SK-N-SH (cell line): ENCODE data around the gene ADD3. TPM values are rescaled to one million over a fixed set of nuclear protein-coding genes. Genes with fewer than 3 reads are reported as not detected.
A peak's percentile ranks its signal among the peaks of the same experiment; 100 is the strongest.

Source experiments
- CTCF ChIA-PET: fragments of 300-600, 350-600 bp; formaldehyde crosslinking; extraction: SDS; loops from one replicate; lab custom pipeline; 2021; lab: Yijun Ruan, JAX
- POLR2A ChIA-PET: fragments of 350-600 bp; sonication (Branson Sonifier 250); formaldehyde crosslinking; extraction: SDS; loops from one replicate; lab custom pipeline; 2020; ENCODE audit warnings: antibody characterized with exemption, inconsistent platforms; lab: Yijun Ruan, JAX
- DNase-seq: peaks from one replicate; pipeline ENCODE4 v3.0.0; 2012
- H2AFZ ChIP-seq: fragments of 200-600 bp; sonication (generic); 2 replicates; pipeline ENCODE4 v1.8.1; 2016; ENCODE audit warnings: antibody characterized with exemption, mild to moderate bottlenecking, low read depth
- H3F3A ChIP-seq: fragments of 200-600 bp; sonication (generic); replicated peaks from 2 replicates; pipeline ENCODE3; 2016; ENCODE audit warnings: antibody characterized with exemption, mild to moderate bottlenecking; ENCODE audit not compliant: insufficient read depth
- H3K27ac ChIP-seq, 2 experiments: fragments of 200-500 bp in 1 of 2; fragments of 200-600 bp in 1 of 2; sonication (Bioruptor generic) in 1 of 2; sonication (generic), shearing (Covaris generic) in 1 of 2; 2 replicates each; pipeline versions ENCODE4 v1.5.1 to v1.6.1; 2014 to 2016; ENCODE audit warnings: low read depth in 2 of 2, inconsistent platforms in 1 of 2, low read length in 1 of 2, mild to moderate bottlenecking in 1 of 2, mixed read lengths in 1 of 2
- H3K27me3 ChIP-seq: fragments of 200-600 bp; sonication (generic), shearing (Covaris generic); 2 replicates; pipeline ENCODE4 v1.6.1; 2016; ENCODE audit warnings: mixed run types; ENCODE audit not compliant: insufficient read depth
- H3K36me3 ChIP-seq, 2 experiments: fragments of 200-500 bp in 1 of 2; fragments of 200-600 bp in 1 of 2; sonication (Bioruptor generic) in 1 of 2; sonication (generic) in 1 of 2; replicated peaks in 1 of 2; 2 replicates each; pipeline versions ENCODE3 to v1.5.1; 2014 to 2016; ENCODE audit warnings: low read length in 1 of 2, mild to moderate bottlenecking in 1 of 2; ENCODE audit not compliant: insufficient read depth in 2 of 2, control insufficient read depth in 1 of 2
- H3K4me1 ChIP-seq, 2 experiments: fragments of 200-500 bp in 1 of 2; fragments of 200-600 bp in 1 of 2; sonication (Bioruptor generic) in 1 of 2; sonication (generic), shearing (Covaris generic) in 1 of 2; 2 replicates each; pipeline versions ENCODE4 v1.5.1 to v1.6.1; 2014 to 2016; ENCODE audit warnings: low read depth in 1 of 2, low read length in 1 of 2, mixed run types in 1 of 2; ENCODE audit not compliant: insufficient read depth in 2 of 2, control insufficient read depth in 1 of 2
- H3K4me2 ChIP-seq: fragments of 200-600 bp; sonication (generic), shearing (Covaris generic); 2 replicates; pipeline ENCODE4 v1.6.1; 2017; ENCODE audit warnings: mixed run types
- H3K4me3 ChIP-seq, 2 experiments: fragments of 200-500 bp in 1 of 2; fragments of 200-600 bp in 1 of 2; sonication (Bioruptor generic) in 1 of 2; sonication (generic), shearing (Covaris generic) in 1 of 2; 2 replicates each; pipeline versions ENCODE4 v1.5.1 to v1.8.1; 2014 to 2016; ENCODE audit warnings: low read depth in 2 of 2, inconsistent platforms in 1 of 2, low read length in 1 of 2, mild to moderate bottlenecking in 1 of 2, mixed read lengths in 1 of 2, moderate library complexity in 1 of 2
- H3K79me2 ChIP-seq: fragments of 200-600 bp; sonication (generic); 2 replicates; pipeline ENCODE4 v1.8.1; 2017; ENCODE audit warnings: mild to moderate bottlenecking; ENCODE audit not compliant: insufficient read depth
- H3K9ac ChIP-seq: fragments of 200-600 bp; sonication (generic); 2 replicates; pipeline ENCODE4 v1.6.1; 2017; ENCODE audit warnings: mixed run types
- H3K9me2 ChIP-seq: fragments of 200-600 bp; sonication (generic); 2 replicates; pipeline ENCODE4 v1.6.1; 2017; ENCODE audit warnings: mixed run types
- H3K9me3 ChIP-seq: fragments of 200-600 bp; sonication (generic); 2 replicates; pipeline ENCODE4 v1.6.1; 2017; ENCODE audit warnings: mixed run types, mild to moderate bottlenecking, moderate library complexity
- H4K20me1 ChIP-seq: fragments of 200-600 bp; sonication (generic); 2 replicates; pipeline ENCODE4 v1.6.1; 2017; ENCODE audit warnings: mild to moderate bottlenecking, mixed run types; ENCODE audit not compliant: insufficient read depth
- CTCF ChIP-seq: fragments of 200-600 bp; sonication (generic); IDR thresholded peaks from 2 replicates; pipeline ENCODE4 v1.6.1; 2017; ENCODE audit warnings: antibody characterized with exemption, mild to moderate bottlenecking, moderate library complexity
- FOXM1 ChIP-seq: IDR thresholded peaks from 2 replicates; pipeline ENCODE4 v1.4.0; 2012; ENCODE audit warnings: low read depth, mild to moderate bottlenecking
- GATA2 ChIP-seq: sonication (generic); formaldehyde crosslinking; IDR thresholded peaks from 2 replicates; pipeline ENCODE4 v1.5.0; 2020; ENCODE audit warnings: mild to moderate bottlenecking, missing genetic modification reagents
- JUND ChIP-seq: IDR thresholded peaks from 2 replicates; pipeline ENCODE4 v1.4.0; 2012
- MEF2A ChIP-seq: IDR thresholded peaks from 2 replicates; pipeline ENCODE4 v1.4.0; 2012; ENCODE audit warnings: low read depth, borderline replicate concordance
- RAD21 ChIP-seq: IDR thresholded peaks from 2 replicates; pipeline ENCODE4 v1.6.1; 2012; ENCODE audit warnings: mild to moderate bottlenecking, low read length
- REST ChIP-seq: IDR thresholded peaks from 2 replicates; pipeline ENCODE4 v1.6.1; 2012; ENCODE audit warnings: mild to moderate bottlenecking, low read depth, low read length, moderate library complexity
- SMC3 ChIP-seq: IDR thresholded peaks from 2 replicates; pipeline ENCODE4 v1.6.1; 2012; ENCODE audit warnings: low read depth, low read length, improper control_type of control experiment
- TAF1 ChIP-seq: IDR thresholded peaks from 2 replicates; pipeline ENCODE4 v1.6.1; 2012; ENCODE audit warnings: low read depth, mild to moderate bottlenecking, low read length, moderate library complexity, borderline replicate concordance
- ZBTB33 ChIP-seq: IDR thresholded peaks from 2 replicates; pipeline ENCODE4 v1.4.0; 2012; ENCODE audit warnings: low read depth, borderline replicate concordance
- WGBS: methylation state at CpG from one replicate; pipeline ENCODE4 v1.1.6; 2017; ENCODE audit warnings: low lambda C conversion rate; 5-methylcytosine and 5-hydroxymethylcytosine counted together
- polyA plus RNA-seq, 3 experiments: library from polyadenylated mRNA; depleted of rRNA; stranded (reverse); fragments of >200 nt; gene quantifications; 2 replicates each; pipeline ENCODE4 v1.2.3, GENCODE V29; 2012

ADD3 gene
- polyA plus RNA-seq, 1 of the 3 experiments (the other 2 are of a cell fraction): 27.6 TPM

- ChIA-PET POLR2A (no interaction called here), CTCF (interaction anchor here (0.7 to 2.2 kb wide), 10 partner anchors 8 to 105 kb away, joined by 3 to 9 read pairs (median 4); no protein-coding TSS in a partner anchor)
- H3K27ac ChIP-seq: peak overlapping the region in 1 of 2 experiments; percentile 22; a peak in 1 of 4 replicates
- no peaks in the 10 kb centered on the region for H3K79me2 ChIP-seq
- no peak overlapping the region; a peak in 1 of 4 replicates for H3K4me3 ChIP-seq
- TF ChIP-seq JUND (no peak), ZBTB33 (no peak), TAF1 (no peak), CTCF (peak; percentile 83), FOXM1 (no peak), MEF2A (no peak), SMC3 (peak; percentile 47), GATA2 (CRISPR knock-in tag) (no peak), REST (no peak), RAD21 (peak; percentile 57)
- no peaks in the 10 kb centered on the region for H3K9me3 ChIP-seq
- H3K27me3 ChIP-seq: no peaks in the 10 kb centered on the region
- no peaks in the 10 kb centered on the region for H4K20me1 ChIP-seq
- DNase-seq: no peak
- no peaks in the 10 kb centered on the region for H3K36me3 ChIP-seq
- no peak overlapping the region for H3K4me2 ChIP-seq
- H3K4me1 ChIP-seq: peaks cover 11 to 35% of the 10 kb centered on the region in 2 experiments
- 89% methylated on average over 6 of the region's 6 CpGs for WGBS
- no peak overlapping the region for H2AFZ ChIP-seq
- H3K9me2 ChIP-seq: no peaks in the 10 kb centered on the region
- peaks cover 17% of the 10 kb centered on the region for H3F3A ChIP-seq
- H3K9ac ChIP-seq: no peak overlapping the region
Measured at GRCh38 chr10:109978481-109978880, 29.3 kb upstream of the ADD3 start.
